Activated CD4-positive, alpha-beta T cell treated with anti-CD3 and anti-CD28 coated beads for 48 hours (primary cell): ENCODE data around the gene ZNF668.
A peak's percentile ranks its signal among the peaks of the same experiment; 100 is the strongest.
"Not testable (repeated sequence)": the region's sequence is repeated elsewhere in the genome, so short reads cannot be mapped to it uniquely, and the experiment has no call there.

Experiments
- DNase-seq: peaks from one replicate; pipeline ENCODE4 v3.0.0-alpha.2; 2020

ZNF668 gene

GRCh38 chr16:31100876-31101641 is 27.0 kb upstream of the ZNF668 start:
- DNase-seq, result not testable (repeated sequence)

- no peak for DNase-seq
Observed at GRCh38 chr16:31099860-31100638, 26.0 kb upstream of the ZNF668 start.

- DNase-seq, result peak; percentile 95
Observed at GRCh38 chr16:31094424-31095120, 20.5 kb upstream of the ZNF668 start, which contains the start of gene VKORC1. VKORC1 (minus strand) TSS chr16:31094797; CDS start chr16:31094729, 68 bp downstream.

GRCh38 chr16:31094088-31094423 is 20.0 kb upstream of the ZNF668 start:
- DNase-seq, result no peak

GRCh38 chr16:31093132-31093703 is 19.2 kb upstream of the ZNF668 start:
- DNase-seq, result no peak

- no peak for DNase-seq
Observed at GRCh38 chr16:31092330-31092729, 18.3 kb upstream of the ZNF668 start.

- no peak for DNase-seq
Observed at GRCh38 chr16:31090540-31090939, 16.5 kb upstream of the ZNF668 start.

GRCh38 chr16:31089199-31089598 is 15.2 kb upstream of the ZNF668 start:
- DNase-seq, result no peak

- DNase-seq, result no peak
Observed at GRCh38 chr16:31088459-31089183, 14.6 kb upstream of the ZNF668 start, which contains the start of gene PRSS53. PRSS53 (minus strand) TSS chr16:31088943; CDS start chr16:31088809, 134 bp downstream.

- no peak for DNase-seq
Observed at GRCh38 chr16:31087971-31088370, 13.9 kb upstream of the ZNF668 start.

GRCh38 chr16:31087481-31087880 is 13.4 kb upstream of the ZNF668 start:
- no peak for DNase-seq

- DNase-seq, result no peak
Observed at GRCh38 chr16:31086629-31086906, 12.5 kb upstream of the ZNF668 start.

GRCh38 chr16:31085873-31086628 is 12.0 kb upstream of the ZNF668 start:
- no peak for DNase-seq

GRCh38 chr16:31085411-31085810 is 11.4 kb upstream of the ZNF668 start:
- no peak for DNase-seq

GRCh38 chr16:31084584-31085302 is 10.7 kb upstream of the ZNF668 start:
- DNase-seq, result no peak

- no peak for DNase-seq
Observed at GRCh38 chr16:31083981-31084380, 9.9 kb upstream of the ZNF668 start.

GRCh38 chr16:31083556-31083955 is 9.5 kb upstream of the ZNF668 start:
- no peak for DNase-seq

- no peak for DNase-seq
Observed at GRCh38 chr16:31083081-31083480, 9.0 kb upstream of the ZNF668 start.

GRCh38 chr16:31082368-31083045 is 8.5 kb upstream of the ZNF668 start:
- DNase-seq, result no peak
